Activated CD4-positive, alpha-beta T cell treated with anti-CD3 and anti-CD28 coated beads, Interleukin-2, amount 50 U/mL, for 4 hours (primary cell): ENCODE measurements around the gene WNK4.
A peak's percentile ranks its signal among the peaks of the same experiment; 100 is the strongest.

Experiments used
- DNase-seq, 2 experiments: peaks; one replicate each; pipeline ENCODE4 v3.0.0-alpha.2; 2020

Gene WNK4

GRCh38 chr17:42773290-42774035, 6.9 kb upstream of the WNK4 start, which contains the start of gene VPS25:
Gene VPS25, plus strand, starts transcription at chr17:42773449. Its CDS starts 27 bp downstream, at chr17:42773476.
- peak; percentile 58 to 64 for DNase-seq

- no peak for DNase-seq
Measured at GRCh38 chr17:42774066-42774745, 6.2 kb upstream of the WNK4 start.

- no peak for DNase-seq
Measured at GRCh38 chr17:42775534-42776098, 4.8 kb upstream of the WNK4 start.

- DNase-seq, result no peak
Measured at GRCh38 chr17:42778570-42778969, 1.8 kb upstream of the WNK4 start.

- DNase-seq, result no peak
Measured at GRCh38 chr17:42779304-42779935, 990 bp upstream of the WNK4 start.

GRCh38 chr17:42780851-42781638, 635 bp downstream of the WNK4 start:
- no peak for DNase-seq

- no peak for DNase-seq
Measured at GRCh38 chr17:42781639-42782165, 1.3 kb downstream of the WNK4 start.

- no peak for DNase-seq
Measured at GRCh38 chr17:42782166-42783061, 2.0 kb downstream of the WNK4 start.

GRCh38 chr17:42783062-42783790, 2.8 kb downstream of the WNK4 start:
- no peak for DNase-seq

- no peak for DNase-seq
Measured at GRCh38 chr17:42783791-42784138, 3.4 kb downstream of the WNK4 start.

GRCh38 chr17:42784409-42784808, 4.0 kb downstream of the WNK4 start:
- DNase-seq, result no peak

- peak; percentile 28 to 31 for DNase-seq
Measured at GRCh38 chr17:42784811-42785592, 4.6 kb downstream of the WNK4 start.

GRCh38 chr17:42787266-42787665, 6.9 kb downstream of the WNK4 start:
- no peak for DNase-seq

- no peak for DNase-seq
Measured at GRCh38 chr17:42791948-42792347, 11.5 kb downstream of the WNK4 start.

GRCh38 chr17:42792545-42792944, 12.1 kb downstream of the WNK4 start:
- no peak for DNase-seq

GRCh38 chr17:42795061-42795460, 14.7 kb downstream of the WNK4 start:
- DNase-seq, result no peak

GRCh38 chr17:42795465-42795864, 15.1 kb downstream of the WNK4 start:
- no peak for DNase-seq

- DNase-seq, result no peak
Measured at GRCh38 chr17:42796066-42796758, 15.8 kb downstream of the WNK4 start.
